Measurements from ENCODE around the gene ABCC3.
"Not testable (repeated sequence)": the region's sequence is repeated elsewhere in the genome, so short reads cannot be mapped to it uniquely, and the experiment has no call there.

The ABCC3 gene

DNA sequence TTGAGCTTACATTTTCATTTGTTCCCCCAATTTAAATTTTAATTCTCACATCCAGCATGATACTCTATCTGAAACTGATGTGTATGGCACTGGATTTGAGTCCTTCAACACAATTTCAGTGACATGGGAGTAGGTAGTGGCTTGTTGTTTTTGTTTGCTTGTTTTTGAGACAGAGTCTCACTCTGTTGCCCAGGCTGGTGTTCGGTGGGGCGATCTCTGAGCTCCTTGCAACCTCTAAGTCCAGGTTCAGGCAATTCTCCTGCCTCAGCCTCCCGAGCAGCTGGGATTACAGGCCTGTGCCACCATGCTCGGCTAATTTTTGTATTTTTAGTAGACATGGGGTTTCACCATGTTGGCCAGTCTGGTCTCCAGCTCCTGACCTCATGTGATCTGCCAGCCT, 74.4 kb downstream of the ABCC3 start:
- not testable (repeated sequence) for DNase-seq

DNA sequence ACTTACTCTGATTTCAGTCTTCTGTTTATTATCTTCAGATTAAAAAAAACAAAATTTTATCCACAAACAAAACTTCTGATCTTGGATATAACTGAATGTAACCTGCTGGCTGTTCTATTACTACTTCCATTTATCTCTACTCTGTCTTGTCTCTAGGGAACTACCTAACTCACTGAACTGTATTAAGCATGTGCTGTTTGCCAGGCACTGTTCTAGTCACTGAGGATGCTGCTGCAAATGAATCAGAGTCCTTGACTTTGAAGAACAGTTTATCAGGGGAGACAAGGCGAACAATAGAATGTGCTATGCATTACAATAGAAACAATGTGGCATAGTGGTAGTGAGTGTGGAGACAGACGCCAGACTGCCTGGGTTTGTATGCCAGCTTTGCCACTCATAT, 75.3 kb downstream of the ABCC3 start:
- DNase-seq, result no peak

DNA sequence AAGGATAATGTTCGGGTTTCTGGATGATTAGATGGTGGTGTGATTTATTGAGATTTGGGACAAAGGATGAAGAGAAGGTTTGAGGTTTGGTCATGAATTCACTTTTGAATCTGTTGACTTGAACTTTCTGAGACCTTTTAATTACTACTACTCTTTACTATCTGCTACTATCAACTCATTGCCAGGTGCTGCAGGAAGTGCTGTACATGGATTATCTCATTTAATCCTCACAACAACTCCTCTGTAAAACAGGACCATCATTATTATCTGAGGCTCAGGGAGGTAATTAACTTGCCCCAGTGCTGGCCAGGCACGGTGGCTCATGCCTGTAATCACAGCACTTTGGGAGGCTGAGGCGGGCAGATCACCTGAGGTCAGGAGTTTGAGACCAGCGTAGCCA, 76.0 kb downstream of the ABCC3 start:
- DNase-seq, result no peak

DNA sequence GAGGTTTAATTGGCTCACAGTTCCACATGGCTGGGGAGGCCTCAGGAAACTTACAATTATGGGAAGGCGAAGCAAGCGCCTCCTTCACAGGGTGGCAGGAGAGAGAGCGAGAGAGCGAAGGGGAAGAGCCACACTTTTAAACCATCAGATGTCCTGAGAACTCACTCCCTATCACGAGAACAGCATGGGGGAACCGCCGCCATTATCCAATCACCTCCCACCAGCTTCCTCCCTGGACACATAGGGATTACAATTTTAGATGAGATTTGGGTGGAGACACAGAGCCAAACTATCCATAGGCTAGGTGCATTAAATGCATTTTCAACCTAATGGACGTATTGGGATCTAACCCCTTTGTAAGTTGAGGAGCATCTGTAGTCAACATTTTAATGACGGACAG, 78.0 kb downstream of the ABCC3 start:
- no peak for DNase-seq

DNA sequence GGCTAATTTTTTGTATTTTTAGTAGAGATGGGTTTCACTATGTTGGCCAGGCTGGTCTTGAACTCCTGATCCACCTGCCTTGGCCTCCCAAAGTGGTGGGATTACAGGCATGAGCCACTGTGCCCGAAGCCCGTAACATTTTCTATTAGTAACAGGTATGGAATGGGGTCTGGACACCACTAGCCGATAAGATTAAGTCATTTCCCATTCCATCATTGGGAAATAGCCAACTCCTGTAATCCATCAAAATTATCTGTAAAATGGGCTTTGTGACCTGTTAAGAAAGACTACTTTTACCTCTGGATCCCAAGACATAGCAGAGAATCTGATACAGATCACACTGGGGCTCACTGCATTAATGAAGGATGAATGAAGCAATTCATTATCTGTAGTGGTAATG, 80.8 kb downstream of the ABCC3 start:
- no peak for DNase-seq

DNA sequence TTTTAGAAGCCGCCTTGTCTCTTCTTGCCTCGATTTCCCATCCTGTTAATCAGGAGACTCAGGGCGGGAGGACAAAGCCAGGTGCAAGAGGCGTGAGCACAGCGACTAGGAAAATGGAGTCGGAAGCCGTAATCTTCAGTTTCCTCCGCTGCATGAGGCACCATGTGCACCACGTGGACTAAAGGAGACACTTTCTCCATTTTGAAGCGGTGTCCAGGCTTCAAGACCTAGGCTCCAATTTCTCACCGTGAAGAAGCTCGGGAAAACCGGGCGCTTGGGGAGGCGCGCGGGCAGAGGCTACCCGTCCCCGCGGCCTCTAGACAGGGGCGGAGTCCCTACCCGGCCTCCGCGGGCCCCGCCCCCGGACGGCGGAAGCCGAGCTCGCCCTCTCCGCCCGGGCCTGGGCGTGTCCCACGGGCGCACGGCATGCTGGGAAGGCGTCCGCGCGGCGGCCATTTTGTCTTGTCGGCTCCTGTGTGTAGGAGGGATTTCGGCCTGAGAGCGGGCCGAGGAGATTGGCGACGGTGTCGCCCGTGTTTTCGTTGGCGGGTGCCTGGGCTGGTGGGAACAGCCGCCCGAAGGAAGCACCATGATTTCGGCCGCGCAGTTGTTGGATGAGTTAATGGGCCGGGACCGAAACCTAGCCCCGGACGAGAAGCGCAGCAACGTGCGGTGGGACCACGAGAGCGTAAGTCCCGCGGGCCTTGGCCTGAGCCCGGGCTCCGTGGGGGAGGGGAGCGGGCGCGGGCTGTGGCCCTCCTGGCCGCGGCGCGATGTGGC, 84.7 kb downstream of the ABCC3 start, which contains the start of gene LUC7L3:
LUC7L3 (plus strand) TSS at position 460 of the 780 bp plus-strand sequence; CDS start at position 590, 130 bp downstream.
- peak; percentile 80 for DNase-seq

DNA sequence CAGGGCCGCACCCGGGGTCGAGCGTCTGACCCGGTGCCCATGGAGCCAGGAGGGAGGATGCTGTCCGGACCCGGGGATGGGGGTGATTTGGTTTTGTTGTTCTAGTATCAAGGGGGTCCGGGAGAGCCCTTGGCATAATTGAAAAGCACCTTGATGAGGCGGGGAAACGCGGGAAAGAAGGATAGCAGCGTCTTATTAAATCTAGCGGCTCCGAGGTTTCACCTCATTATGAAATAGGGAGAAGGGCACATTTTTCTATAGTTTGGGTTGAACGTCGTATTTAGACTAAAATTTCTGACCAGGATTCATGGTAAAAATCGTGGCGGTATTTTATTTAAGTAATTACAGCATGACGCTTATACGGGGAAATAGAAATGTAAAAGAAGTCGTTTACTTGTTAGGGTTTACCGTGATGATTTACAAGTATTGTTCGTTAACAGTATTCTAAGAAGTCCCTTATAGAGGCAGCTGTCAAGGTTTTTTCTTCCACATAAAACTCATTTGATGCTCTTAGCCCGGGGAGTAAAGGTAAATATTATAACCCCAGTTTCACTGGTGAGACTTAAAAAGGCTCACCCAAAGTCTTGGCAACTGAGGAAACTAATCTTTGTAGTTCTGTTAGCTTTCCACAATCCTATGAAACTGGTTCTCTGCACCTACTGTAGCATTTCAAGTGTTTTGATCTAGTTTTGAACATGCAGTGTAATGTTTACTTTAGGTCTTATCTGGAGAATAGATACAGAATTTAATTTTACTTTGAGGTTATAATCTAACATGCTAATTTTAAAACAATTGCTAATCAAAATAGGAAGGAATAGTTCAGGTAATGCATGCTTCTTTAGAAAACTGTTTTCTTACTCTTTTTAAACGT, 85.5 kb downstream of the ABCC3 start:
- no peak for DNase-seq

DNA sequence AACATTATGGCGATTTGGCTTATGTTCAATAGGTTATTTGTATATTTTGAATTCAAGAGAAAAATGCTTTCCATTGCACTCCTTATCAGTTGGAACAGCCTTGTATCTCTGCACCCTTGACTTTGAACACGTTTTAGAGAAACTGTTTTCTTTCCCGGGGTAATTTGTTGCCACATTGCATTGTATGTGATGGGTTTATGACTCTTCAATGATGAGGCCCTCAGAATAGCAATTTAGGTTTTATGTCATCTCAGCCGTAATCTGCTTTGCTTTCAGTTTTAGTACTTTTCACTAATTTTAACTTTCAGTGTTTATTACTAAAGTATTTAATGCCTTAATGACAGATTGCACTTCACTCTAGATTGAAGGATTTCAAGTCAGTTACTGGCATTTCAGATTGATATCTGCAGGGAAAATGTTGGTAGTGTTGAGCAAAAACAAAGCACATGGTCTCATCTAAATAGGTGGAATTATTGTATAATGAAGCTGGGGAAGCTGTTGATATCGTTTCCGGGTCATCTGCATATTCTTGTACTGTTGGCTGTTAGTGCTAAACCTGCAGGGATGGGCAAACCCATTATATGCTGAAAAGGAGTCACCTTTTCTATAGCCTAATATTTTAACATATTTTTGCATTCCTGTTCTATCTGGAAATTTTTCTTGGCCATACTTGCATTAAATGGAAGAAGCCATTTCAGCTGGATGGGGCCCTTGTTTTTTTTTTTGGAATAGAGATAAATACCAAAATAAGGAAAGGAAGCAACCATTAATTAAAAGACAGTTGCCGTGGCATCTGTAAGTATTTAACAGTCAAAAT, 86.7 kb downstream of the ABCC3 start:
- no peak for DNase-seq

DNA sequence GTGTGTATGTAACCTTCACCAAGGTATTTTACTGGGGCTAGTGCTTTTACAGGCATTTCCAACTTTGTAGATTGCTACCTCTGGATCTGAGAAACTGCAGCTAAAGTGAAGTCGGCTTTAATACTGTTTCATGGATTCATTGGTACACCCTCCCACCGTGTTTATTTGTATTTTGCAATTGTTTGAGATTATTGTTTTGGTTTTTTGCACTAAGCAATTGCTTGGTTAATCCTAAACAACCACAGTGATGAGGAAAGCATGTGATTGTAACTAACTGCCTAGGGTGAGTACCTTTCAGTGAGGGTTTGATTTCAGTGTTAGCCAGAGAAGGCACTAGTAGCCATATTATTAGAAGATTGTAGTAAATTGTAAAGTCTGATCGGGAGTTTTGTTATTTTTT, 88.1 kb downstream of the ABCC3 start:
- DNase-seq, result no peak

DNA sequence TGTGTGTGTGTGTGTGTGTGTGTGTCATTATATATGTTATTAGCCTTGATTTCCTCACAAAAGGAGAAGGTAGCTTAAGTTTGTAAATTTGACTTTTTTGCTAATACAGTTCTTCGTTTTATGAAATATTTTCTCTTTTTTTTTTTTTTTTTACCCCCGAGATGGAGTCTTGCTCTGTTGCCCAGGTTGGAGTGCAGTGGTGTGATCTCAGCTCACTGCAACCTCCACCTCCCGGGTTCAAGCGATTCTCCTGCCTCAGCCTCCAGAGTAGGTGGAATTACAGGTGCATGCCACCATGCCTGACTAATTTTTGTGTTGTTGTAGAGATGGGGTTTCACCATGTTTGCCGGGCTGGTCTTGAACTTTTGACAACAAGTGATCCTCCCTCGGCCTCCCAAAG, 89.9 kb downstream of the ABCC3 start:
- not testable (repeated sequence) for DNase-seq

DNA sequence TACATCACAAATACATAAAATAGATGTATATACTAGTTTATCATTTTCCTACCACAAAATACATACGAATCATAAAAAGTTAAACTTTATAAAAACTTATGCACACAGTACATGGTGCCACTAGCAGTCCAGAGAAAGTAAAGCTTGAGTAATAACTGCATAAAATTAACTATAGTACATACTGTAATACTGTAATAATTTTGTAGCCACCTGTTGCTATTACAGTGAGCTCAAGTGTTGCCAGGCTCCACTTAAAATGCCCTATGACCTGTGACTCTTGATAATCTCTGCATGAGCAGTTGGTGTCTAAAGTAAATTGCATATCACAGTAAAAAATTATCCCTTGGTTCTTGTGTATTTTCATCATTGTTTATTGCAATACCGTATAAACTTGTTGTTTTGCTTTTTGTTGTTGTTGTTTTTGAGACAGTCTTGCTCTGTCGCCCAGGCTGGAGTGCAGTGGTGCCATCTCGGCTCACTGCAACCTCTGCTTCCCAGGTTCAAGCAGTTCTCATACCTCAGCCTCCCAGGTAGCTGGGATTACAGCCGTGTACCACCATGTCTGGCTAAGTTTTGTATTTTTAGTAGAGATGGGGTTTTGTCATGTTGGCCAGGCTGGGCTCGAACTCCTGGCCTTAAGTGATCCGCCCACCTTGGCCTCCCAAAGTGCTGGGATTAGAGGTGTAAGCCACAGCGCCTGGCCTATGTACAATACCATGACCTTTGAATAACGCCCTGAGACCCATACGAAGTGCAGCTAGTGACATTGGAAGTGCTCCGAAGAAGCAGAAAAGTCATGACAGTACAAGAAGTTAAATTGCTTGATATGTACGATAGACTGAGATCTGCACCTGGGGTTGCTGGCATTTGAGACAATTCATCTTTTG, 91.3 kb downstream of the ABCC3 start:
- DNase-seq, result no peak

DNA sequence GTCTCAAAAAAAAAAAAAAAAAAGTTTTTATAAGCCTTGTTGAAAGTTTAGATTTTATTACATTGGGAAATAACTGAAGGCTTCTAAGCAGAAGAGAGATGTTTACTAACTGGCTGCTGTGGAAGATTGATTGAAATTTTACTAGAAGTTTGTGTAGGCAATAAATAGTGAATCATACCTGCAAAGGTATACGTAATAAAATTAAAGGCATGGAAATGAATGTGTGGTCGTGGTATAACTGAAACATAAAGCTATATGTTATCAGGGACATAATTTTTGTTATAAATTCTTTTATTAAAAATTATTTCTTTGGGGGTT, 93.4 kb downstream of the ABCC3 start:
- no peak for DNase-seq

DNA sequence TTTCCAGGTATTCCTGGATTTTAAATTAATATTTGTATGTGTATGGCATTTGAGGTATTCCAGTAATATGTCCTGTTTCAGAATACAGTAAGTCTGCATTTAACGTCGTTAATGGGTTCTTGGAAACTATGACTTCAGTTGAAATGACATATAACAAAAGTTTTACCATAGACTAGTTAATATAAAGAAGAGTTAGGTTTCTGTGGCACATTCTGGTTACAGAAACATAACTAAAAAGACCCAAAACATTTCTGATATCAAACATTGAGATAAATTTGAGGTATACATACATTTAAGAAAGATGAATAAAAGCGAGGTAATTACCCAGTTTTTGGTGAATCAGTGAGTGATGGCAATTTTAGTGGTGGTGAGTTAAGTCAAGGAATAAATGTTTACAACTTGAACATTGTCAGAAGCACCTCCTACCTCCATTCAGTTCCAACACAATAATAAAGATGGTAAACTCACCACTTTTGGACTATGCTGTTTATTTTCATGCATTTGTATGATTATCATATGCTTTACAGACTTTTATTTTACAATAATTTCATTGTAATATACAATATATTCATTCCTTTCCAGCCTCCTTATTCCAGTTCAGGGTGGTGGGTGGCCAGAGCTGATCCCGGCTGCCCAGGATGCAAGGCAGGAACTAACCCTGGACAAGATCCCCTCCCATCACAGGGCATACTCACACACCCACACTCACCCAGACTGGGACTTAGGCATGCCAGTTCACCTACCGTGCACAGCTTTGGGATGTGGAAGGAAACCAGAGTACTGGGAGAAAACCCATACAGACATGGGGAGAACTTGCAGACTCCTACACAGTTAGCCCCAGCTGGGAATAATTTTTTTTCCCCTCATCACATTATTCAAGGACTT, 94.4 kb downstream of the ABCC3 start:
- DNase-seq, result no peak

DNA sequence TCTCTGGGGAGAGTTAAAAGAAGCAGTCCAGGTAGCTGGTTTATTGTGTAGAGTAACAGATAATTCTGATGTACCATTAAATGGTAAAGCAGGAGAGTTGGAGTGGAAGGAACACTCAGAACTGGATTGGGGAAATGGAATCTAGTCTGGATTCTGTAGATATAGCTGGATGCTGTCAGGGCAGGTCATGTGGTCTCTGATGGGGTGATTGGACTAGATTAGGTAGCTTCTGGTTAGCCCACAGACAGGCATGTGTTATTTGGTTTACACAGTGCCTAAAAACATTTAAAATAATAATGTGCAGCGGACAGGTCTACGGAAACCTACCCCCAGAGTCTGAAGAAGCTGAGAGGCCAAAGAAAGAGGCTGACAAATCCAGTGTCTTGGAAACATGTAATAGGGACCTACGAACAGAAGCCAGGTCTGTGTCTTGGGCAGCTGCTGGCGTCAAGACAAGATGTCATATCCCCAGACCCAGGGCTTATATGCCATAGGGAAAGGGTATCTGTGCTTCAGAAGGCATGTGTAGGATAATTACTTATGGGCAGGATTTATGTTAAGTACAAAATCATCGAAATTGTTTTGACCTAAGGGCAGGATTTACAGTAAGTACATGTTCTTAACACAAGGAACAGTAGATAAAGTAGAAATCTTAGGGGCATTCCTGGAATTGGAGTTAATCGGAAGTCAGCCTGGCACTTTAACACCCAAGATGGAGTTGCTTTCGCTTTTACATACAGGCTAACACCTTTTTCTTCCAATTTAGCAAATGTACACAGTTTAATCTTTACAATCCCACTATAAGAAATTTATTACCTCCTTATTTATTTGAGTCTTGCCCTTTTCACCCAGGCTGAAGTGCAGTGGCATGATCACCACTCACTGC, 97.1 kb downstream of the ABCC3 start:
- DNase-seq, result no peak

DNA sequence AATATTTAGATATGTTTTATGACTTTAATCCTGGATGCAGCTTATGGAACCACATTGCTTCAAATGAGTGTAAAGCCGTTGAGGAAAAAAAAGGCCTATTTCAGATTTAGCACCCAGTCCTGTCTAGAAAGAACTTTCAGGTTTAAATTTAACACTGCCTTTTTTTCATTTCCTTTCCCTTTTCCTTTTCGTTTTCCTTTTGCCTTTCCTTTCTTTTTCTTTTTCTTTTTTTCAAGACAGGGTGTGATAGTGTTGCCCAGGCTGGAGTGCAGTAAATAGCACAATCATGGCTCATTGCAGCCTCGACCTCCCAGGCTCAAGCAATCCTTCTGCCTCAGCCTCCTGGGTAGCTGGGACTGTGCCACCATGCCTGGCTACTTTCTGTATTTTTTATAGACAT, 100.6 kb downstream of the ABCC3 start:
- no peak for DNase-seq

DNA sequence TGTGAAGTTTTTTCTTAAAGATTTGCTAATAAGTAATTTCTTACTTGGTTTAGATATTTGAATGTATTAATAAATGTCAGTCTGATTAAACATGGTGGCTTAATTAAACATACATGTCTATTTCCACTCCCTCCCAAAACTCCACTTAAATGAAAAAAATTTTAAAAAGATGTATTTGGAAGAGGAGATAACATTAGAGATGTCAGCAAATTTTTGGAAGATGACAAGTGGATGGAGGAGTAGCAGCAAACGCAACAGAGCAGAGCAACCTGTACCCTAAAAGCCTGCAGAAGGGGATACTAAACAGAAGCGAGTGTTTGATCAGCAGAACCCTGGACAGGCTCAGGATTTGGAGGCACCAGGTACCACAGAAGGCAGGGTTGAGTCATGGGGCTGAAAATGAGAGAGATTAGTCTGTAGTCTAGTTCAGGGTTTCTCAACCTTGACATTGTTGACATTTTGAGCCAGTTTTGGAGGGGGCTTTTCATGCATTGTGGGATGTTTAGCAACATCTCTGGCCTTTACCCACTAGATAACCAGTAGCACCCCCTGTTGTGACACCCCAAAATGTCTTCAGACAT, 102.5 kb downstream of the ABCC3 start:
- DNase-seq, result no peak

DNA sequence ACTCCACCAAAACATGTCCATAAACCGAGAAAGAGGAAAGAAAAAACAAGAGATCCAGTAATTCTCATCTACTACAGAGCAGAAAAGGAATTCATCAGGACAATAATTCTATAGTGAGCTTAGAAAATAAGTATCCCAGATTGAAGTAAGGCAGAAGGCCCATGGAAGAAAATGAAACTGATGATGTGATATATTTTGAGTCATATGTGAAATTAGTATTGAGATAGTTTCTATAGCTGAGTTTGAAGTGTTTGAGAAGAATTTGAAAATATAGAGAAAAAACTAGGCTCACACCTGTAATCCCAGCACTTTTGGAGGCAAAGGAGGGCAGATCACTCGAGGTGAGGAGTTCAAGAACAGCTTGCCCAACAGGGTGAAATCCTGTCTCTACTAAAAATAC, 104.4 kb downstream of the ABCC3 start:
- DNase-seq, result no peak

All from kidney glomerular epithelial cell (primary cell).